ENCODE data around the gene MIPEP.
"Not testable (repeated sequence)": the region's sequence is repeated elsewhere in the genome, so short reads cannot be mapped to it uniquely, and the experiment has no call there.

The MIPEP gene

GRCh38 chr13:23901365-23901764, 12.2 kb upstream of the MIPEP start:
- TF ChIP-seq, protein P1, sequence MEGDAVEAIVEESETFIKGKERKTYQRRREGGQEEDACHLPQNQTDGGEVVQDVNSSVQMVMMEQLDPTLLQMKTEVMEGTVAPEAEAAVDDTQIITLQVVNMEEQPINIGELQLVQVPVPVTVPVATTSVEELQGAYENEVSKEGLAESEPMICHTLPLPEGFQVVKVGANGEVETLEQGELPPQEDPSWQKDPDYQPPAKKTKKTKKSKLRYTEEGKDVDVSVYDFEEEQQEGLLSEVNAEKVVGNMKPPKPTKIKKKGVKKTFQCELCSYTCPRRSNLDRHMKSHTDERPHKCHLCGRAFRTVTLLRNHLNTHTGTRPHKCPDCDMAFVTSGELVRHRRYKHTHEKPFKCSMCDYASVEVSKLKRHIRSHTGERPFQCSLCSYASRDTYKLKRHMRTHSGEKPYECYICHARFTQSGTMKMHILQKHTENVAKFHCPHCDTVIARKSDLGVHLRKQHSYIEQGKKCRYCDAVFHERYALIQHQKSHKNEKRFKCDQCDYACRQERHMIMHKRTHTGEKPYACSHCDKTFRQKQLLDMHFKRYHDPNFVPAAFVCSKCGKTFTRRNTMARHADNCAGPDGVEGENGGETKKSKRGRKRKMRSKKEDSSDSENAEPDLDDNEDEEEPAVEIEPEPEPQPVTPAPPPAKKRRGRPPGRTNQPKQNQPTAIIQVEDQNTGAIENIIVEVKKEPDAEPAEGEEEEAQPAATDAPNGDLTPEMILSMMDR (IDR thresholded peaks at IDR 0.05): no peak

GRCh38 chr13:23899555-23899954, 10.4 kb upstream of the MIPEP start:
- TF ChIP-seq, protein P1 (IDR thresholded peaks at IDR 0.05): 0 out of 2 replicates have a peak, but pooled peaks have one; percentile 14

DNA sequence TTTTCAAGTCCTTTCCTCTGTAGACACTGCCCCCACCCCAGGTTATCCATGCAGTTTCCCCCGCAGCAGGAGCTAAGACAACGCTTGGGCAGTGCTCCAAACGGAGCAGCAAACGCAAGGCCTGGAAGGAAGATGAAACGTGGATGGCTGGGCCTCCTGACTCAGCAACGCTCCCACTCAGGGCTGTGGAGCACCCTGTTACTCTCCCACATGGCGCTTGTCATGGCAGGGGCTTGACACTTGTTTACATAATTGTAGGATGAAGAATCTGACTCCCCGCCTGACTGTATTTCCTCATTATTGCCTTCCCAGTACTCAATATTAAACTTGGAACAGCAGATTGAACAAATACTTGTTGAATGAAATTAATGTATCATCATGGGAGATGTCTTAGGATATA, 8.9 kb upstream of the MIPEP start:
- TF ChIP-seq, protein P1 (IDR thresholded peaks at IDR 0.05): no peak

DNA sequence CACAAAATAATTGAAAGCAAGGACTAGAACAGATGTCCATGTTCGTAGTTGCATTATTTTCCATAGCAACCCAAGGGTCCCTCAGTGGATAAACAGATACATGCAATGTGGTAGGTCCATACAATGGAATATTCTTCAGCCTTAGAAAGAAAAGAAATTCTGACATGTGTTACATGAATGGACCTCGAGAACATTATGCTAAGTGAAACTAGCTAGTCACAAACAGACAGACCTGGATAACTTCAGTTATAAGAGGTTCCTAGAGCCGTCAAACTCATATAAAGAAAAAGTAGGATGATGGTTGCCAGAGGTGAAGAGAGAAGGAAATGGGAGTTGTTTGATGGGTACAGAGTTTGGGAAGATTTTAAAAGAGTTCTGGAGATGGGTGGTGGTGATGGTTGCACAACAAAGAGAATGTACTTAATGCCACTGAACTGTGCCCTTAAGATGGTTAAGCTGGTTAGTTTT, 8.3 kb upstream of the MIPEP start, which contains the start of gene C1QTNF9B:
C1QTNF9B (minus strand) TSS at position 51 of the 468 bp plus-strand sequence.
- TF ChIP-seq, protein P1 (IDR thresholded peaks at IDR 0.05): not testable (repeated sequence)

- TF ChIP-seq, protein P1 (IDR thresholded peaks at IDR 0.05): peak; percentile 58
Observed at GRCh38 chr13:23889615-23890607, 711 bp upstream of the MIPEP start.

GRCh38 chr13:23883255-23883654, 5.9 kb downstream of the MIPEP start:
- TF ChIP-seq, protein P1 (IDR thresholded peaks at IDR 0.05): no peak

GRCh38 chr13:23877286-23877685, 11.9 kb downstream of the MIPEP start:
- TF ChIP-seq, protein P1 (IDR thresholded peaks at IDR 0.05): no peak

Measured in LNCAP (cell line).